ENCODE results near the gene PGAP6.
A peak's percentile ranks its signal among the peaks of the same experiment; 100 is the strongest.
"Not testable (repeated sequence)": the region's sequence is repeated elsewhere in the genome, so short reads cannot be mapped to it uniquely, and the experiment has no call there.

The PGAP6 gene, protein sequence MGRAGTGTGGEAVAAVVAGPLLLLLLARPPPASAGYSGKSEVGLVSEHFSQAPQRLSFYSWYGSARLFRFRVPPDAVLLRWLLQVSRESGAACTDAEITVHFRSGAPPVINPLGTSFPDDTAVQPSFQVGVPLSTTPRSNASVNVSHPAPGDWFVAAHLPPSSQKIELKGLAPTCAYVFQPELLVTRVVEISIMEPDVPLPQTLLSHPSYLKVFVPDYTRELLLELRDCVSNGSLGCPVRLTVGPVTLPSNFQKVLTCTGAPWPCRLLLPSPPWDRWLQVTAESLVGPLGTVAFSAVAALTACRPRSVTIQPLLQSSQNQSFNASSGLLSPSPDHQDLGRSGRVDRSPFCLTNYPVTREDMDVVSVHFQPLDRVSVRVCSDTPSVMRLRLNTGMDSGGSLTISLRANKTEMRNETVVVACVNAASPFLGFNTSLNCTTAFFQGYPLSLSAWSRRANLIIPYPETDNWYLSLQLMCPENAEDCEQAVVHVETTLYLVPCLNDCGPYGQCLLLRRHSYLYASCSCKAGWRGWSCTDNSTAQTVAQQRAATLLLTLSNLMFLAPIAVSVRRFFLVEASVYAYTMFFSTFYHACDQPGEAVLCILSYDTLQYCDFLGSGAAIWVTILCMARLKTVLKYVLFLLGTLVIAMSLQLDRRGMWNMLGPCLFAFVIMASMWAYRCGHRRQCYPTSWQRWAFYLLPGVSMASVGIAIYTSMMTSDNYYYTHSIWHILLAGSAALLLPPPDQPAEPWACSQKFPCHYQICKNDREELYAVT

DNA sequence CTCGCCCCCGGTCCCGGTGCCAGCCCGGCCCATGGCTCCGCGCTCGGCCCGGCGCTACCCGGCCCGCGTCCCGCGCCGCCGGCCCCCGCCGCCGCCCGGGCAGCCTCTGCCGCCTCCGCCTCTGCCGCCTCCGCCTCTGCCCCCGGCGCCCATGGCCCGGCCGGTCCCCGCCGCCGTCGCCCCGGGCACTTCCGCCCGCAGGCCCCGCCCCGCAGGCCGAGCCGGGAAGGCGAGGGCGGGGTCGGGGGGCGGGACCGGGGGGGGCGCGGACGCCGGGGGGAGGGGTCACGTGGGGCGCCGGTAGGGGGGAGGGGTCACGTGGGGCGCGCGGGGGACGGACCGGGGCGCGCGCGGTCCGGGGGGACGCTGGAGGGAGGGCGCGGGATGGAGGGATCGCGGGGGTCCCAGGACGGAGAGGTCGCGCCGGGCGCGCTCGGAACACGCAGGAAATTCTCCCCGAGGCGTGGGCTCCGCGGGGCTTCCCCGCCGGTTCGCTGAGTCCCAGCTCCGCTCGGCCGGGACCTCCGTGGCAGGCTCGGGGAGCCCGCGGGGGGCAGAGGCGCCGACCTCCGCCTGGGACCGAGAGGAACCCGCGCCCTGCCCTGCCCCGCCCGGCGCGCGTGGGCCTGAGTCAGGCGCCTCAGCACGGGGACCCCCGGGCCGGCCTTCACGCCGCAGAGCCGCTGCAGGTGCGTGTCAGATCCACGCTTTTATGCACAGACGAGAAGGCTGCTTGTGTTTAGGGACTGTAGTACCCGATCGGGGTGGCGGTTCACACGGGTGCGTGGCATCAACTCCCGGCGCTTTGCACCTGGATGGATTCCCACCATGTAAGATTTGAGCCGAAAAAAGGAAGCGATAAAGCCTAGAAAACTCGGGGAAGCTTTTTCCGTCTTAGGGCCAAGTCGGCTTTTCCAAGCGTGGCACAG is at the start of gene PGAP6:
TSS of gene PGAP6 (minus strand) at position 190 of the 929 bp plus-strand sequence. CDS start at position 33, 157 bp downstream.
- DNase-seq (ENCODE audit: low read depth in 4 of 4, low spot score in 1 of 4) = peak; percentile 39 to 57 (median 54)

DNA sequence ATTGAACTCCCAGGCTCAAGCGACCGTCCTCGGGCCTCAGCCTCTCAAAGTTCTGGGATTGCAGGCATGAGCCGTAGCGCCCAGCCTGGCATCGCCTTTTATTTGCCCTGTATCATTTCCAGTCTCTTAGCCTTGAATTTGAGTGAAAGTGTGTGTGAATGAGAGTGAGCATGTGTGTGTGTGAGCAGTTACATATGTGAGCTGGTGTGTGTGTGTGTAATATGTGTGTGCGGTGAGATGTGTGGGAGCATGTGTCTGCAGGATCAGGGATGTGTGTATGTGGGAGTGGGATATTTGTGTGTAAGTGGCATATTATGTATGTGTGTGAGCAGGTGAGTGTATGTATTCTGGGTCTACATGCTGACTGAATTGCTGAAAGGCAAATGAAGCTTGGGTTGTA is 49.1 kb upstream of the PGAP6 start:
- no peak for DNase-seq (ENCODE audit: low read depth in 4 of 4, low spot score in 1 of 4)

DNA sequence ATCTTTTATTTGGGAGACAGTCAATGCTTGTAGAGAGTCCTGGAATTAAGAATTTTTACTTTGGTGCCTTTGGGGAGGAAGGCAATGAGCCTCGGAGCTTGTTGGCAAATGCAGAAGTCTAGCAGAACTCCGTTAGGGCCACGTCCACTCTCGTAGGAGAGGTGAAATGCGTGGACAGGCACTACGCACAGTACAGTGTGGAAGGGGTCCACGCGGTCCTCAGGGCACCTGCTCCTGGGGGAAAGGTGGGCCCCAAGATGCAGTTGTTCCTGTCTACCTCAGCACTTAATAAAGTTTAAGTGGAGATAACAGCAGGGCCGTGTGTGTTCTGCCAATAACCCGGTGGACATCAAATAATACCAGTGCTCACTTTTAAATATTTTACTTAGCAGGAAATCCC is 45.5 kb upstream of the PGAP6 start:
- no peak for DNase-seq (ENCODE audit: low read depth in 4 of 4, low spot score in 1 of 4)

DNA sequence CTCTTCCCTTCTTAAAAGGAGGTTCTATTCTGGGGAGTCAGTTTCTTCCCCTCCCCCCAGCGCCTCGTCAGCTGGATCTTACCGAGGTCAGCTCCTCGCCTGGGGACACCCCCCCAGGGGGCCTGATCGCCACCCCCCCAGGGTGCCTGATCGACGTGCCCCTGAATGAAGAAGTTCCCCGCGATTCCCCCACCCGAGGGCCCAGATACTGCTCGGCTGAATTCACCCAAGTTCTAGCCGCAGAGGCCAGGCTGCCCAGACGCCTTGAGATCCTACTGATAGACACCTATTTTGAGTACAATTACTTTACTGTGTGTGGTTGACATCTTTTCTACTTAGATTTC is 45.1 kb upstream of the PGAP6 start:
- DNase-seq (ENCODE audit: low read depth in 4 of 4, low spot score in 1 of 4) = no peak

DNA sequence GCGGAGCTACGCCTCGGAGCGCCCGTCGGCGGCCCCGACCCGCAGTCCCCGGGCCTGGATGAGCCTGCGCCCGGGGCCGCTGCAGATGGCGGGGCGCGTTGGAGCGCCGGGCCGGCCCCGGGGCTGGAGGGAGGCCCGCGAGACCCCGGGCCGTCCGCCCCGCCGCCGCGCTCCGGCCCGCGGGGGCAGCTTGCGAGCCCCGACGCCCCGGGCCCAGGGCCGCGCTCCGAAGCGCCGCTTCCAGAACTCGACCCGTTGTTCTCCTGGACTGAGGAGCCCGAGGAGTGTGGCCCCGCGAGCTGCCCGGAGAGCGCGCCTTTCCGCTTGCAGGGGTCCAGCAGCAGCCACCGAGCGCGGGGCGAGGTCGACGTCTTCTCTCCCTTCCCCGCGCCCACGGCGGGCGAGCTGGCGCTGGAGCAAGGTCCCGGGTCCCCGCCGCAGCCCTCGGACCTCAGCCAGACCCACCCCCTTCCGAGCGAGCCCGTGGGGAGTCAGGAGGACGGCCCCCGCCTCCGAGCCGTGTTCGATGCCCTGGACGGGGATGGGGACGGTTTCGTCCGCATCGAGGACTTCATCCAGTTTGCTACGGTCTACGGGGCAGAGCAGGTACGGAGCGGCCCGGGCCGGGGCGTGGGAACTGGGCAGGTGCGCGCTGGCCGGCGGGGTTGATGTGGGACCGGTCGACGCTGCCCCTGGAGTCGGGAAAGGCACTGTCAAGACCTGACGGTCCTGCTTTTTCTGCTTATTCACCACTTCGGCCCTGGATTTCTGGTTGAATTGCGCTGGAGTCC is 44.5 kb upstream of the PGAP6 start:
- DNase-seq (ENCODE audit: low read depth in 4 of 4, low spot score in 1 of 4) = peak in 1 of 4 experiments; percentile 12

DNA sequence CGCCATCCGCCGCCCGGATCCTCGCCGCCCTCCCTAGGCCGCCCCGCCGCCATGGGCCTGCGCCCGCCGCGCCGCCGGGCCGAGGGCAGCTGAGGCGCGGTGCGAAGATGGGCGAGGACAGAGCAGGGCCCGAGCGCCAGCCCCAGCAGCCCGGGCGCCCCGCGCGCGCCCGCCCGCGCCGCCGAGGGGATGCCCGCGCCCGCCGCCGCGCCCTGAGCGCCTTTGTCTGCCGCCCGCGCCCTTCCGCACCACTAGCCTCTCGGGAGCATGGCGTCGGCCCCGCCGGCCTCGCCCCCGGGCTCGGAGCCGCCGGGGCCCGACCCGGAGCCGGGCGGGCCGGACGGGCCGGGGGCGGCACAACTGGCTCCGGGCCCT is 43.9 kb upstream of the PGAP6 start:
- no peak for DNase-seq (ENCODE audit: low read depth in 4 of 4, low spot score in 1 of 4)

DNA sequence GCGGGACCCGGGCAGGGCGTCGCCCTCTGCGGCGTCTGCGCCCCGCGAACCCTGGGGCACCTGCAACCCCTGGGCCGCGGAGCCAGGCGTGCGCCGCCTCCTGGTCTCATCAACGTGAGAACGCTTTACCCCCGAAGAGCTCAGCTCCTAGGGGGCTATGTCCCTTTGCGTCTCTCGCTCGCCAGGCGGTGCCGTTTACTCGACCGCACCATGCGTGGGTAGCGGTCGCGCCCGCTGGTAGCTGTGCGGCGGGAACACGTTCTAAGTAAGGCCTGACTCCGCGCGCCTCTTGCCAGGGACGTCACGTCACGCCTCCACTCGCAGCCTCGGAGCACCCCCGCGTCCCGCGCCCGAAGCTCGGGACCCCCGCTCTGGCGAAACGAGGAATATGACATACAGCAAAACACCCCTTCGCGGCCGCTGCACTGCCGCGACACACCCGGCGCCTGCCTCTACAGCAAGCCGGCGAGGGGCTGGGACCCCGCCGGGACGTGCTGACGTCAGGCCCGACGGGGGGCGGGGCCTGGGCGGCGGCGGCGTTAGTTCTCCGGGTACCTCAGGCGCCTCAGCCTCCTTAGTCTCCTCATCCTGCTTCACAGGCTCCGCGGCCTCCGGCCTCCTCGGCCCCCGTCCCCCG is 43.4 kb upstream of the PGAP6 start, which contains the start of gene RAB11FIP3:
TSS of gene RAB11FIP3 (plus strand) at position 568 of the 637 bp plus-strand sequence. CDS start 358 bp downstream, outside the sequence.
- DNase-seq (ENCODE audit: low read depth in 4 of 4, low spot score in 1 of 4) = peak; percentile 65 to 85 (median 72)

DNA sequence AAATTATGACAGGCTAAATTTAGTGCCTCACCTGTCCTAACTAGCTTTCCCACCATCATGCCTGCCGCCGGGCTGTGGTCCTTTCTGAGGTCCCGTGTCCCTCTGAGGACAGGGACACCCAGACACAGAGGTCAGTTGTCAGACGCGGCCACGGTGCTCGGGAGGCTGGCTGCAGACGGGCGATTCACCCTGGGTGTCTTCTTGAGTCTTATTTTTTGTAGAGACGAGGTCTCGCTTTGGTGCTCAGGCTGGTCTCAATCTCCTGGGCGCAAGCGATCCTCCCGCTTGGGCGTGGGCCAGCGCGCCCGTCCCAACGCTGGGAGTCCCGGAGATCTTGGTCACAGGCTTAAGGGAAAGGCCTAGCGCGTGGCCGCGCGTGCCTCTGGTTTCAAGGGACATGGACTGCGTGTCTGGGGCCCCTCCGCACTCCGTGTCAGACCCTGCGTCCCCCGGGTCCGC is 42.9 kb upstream of the PGAP6 start:
- DNase-seq (ENCODE audit: low read depth in 4 of 4, low spot score in 1 of 4) = no peak

DNA sequence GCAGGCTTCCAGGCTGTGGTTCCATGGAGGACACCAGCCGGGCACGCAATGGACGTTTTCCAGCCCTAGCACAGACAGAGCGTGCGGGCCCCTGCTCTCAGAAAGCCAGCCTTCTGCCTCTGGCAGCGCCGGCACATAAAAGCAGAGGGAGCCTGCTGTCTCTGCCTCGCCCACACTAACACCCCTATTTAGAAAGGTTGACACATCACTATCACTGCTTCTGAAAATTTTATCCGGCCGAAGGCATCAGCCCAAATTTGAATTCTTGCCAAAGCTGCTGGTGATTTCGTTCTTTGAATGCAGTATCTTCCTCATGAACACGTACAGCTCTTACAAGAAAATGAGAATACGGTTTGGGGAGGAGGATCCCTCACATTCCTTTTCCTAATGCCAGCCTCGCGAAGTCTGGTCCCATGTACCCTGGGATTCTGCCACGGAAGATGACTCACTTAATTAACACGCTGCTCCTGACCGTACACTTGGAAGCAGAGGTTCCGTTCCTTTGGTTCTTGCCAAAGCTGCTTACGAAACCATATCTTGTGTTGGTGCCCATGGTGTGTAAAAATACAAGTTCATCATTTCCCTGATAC is 42.4 kb upstream of the PGAP6 start:
- no peak for DNase-seq (ENCODE audit: low read depth in 4 of 4, low spot score in 1 of 4)

DNA sequence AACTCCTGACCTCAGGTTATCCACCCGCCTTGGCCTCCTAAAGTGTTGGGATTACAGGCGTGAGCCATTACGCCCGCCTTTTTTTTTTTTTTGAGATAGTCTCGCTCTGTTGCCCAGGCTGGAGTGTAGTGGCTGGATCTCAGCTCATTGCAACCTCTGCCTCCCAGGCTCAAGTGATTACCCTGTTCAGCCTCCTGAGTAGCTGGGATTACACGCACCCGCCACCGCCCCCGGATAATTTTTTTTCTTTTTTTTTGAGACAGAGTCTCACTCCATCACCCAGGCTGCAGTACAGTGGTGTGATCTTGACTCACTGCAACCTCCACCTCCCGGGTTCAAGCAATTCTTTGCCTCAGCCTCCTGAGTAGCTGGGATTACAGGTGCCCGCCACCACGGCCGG is 40.4 kb upstream of the PGAP6 start:
- DNase-seq (ENCODE audit: low read depth in 4 of 4, low spot score in 1 of 4) = not testable (repeated sequence)

DNA sequence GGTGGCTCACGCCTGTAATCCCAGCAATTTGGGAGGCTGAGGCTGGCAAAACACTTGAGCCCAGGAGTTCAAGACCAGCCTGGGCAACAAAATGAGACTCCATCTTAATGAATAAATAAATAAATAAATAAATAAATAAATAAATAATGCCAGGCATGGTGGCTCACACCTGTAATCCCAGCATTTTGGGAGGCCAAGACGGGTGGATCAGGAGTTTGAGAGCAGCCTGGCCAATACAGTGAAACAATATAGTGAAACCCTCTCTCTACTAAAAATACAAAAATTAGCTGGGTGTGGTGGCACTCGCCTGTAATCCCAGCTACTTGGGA is 33.4 kb upstream of the PGAP6 start:
- not testable (repeated sequence) for DNase-seq (ENCODE audit: low read depth in 4 of 4, low spot score in 1 of 4)

DNA sequence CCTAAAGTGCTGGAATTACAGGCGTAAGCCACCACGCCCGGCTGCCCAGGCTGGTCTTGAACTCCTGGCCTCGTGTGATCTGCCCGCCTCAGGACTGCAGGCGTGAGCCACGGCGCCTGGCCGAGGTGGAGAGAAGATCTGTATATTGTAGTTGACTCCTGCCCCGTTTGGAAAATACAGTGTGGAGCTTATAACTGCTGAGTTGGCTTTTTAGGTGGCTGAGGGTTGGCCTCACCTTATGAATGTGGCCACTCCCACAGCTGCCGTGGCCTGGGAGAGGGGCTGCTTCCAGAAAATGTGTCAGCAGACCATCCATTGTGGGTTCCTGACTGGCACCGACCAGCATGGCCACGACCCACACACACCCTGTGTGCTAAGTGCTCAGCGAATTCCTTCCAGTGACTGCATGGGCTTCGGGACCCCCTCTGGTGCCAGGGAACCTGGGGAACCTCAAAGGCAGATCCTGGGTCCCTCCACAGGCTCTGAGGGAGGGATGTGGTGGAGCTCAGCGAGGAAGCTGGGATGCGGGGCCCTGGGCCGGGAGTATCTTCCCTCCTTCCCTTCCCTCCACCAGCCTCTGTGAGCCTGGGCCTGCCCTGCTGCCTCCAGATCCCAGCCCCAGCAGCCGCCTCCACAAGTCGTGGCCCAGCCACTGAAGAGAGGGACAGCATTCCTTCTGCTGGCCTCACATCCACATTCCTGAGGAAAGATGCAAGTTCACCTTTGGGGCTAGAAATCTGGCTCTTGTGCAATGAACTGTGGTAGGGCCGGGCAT is 32.8 kb upstream of the PGAP6 start:
- DNase-seq (ENCODE audit: low read depth in 4 of 4, low spot score in 1 of 4) = no peak

DNA sequence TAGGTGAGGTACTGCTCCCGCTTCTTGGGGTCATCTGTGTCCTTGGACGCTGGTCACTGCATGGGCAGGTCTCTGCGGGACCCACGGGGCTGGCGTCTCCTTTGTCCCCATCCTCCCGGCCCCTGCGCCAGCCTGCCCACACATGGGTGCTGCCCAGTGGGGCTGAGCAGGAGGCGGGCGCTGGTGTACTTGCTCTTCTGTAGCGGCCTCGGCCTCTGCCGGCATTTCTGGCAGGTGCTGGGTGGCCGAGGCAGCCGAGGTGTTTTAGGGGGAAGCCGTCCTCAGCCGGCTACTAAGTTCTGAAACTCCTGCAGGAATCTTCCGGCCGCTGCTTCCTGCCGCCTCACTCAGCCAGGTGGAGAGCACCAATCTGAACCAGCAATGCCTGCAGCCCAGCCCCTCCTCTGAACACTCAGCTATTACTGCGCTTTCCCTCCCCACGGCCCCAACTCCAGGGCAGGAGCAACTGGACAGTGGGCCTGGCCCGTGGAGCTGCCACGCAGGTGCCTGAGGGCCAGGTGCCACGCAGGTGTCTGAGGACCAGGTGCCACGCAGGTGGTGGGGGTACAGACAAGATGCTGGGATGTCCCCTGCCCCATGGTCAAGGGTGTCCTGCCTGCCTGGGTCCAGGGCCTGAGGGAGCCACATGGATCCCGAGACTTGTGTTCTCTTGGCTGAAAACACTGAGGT is 29.9 kb upstream of the PGAP6 start:
- DNase-seq (ENCODE audit: low read depth in 4 of 4, low spot score in 1 of 4) = no peak

DNA sequence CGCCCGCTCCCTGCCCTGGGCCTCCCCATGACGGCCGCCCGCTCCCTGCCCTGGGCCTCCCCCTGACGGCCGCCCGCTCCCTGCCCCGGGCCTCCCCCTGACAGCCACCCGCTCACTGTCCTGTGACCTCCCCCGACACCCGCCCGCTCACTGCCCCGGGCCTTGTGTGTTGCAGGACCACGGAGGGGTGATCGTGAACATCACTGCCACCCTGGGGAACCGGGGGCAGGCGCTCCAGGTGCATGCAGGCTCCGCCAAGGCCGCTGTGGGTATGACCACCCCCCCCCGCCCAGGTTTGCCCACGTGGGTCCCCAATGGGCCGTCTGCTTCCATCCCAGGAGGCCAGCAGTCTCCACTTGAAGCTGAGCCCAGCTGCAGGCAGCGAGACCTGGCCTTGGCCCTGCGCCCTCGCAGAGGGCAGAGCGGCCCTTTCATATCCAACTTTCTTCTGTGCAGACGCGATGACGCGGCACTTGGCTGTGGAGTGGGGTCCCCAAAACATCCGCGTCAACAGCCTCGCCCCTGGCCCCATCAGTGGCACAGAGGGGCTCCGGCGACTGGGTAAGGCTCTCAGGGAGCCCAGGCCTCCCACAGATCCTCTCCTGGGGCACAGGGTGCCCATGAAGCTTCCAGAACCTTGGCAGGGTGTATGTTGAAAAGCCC is 28.9 kb upstream of the PGAP6 start:
- no peak for DNase-seq (ENCODE audit: low read depth in 4 of 4, low spot score in 1 of 4)

DNA sequence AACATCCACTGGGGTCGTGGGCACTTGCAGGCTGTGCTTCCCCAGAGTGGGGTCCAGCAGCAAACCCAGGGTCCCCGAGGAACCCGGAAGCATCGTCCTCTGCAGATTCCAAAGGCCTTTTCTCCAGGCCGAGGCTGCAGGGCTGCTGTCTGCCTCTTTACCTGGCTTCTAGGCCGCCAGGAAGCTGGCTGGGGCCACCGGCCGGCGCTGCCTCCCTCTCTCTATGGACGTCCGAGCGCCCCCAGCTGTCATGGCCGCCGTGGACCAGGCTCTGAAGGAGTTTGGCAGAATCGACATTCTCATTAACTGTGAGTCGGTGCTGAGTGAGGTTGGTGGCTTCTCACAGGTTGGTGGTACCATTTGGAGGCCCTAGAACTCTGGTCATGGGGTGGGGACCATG is 25.5 kb upstream of the PGAP6 start:
- no peak for DNase-seq (ENCODE audit: low read depth in 4 of 4, low spot score in 1 of 4)

DNA sequence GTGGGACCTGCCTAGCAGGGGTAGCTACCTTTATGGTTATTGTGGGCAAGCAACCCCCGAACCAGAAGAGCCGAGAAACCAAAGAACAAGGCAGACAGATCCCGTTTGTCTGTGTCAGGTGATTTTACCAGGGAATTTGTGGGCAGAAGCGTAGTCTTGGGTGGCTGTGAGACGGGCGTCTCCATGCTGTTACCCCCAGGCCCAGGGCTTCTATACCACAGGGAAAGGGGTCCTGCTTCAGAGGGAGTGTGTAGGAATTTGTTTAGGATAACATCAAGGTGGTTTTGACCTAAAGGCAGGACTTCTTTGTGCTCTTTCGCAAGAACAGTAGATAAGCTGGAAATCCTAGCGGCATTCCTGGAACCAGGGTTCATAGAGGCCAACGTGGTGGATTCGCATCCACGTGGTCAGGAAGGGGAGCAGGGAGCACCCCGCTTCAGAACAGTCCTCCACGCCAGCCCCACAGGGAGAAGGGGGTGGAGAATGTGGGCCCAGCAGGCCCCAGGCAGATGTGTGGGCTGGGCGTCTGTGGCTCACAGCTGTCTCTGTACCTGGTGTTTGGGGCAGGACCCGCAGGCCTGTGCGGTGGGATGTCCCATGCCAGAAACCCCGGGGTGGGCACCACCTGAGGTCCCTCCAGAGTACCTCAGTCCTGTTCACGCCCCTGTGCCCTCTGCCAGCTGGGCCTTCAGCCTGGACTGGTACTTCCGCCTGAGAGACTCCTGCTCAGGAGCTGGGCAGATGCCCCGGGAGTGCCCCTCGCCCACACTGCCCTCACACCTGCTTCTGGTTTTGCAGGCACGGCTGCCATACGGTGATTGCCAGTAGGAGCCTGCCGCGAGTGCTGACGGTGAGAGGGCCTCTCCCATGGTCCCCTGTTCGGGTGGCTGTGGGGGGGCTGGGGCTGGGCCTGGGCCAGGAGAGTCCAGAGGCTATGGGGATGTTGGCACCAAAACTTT is 24.0 kb upstream of the PGAP6 start:
- DNase-seq (ENCODE audit: low read depth in 4 of 4, low spot score in 1 of 4) = no peak

Measured in stimulated activated CD4-positive, alpha-beta T cell treated with anti-CD3 and anti-CD28 coated beads, Interleukin-1b, Interleukin-23, amount 100 ng/mL, for 24 hours (primary cell).